OCI-M1 (cell line): ENCODE results near the gene MRPL36.

Source experiments
- DNase-seq: peaks from one replicate; lab custom pipeline; 2025; lab: John Stamatoyannopoulos, UW

MRPL36 gene

DNA sequence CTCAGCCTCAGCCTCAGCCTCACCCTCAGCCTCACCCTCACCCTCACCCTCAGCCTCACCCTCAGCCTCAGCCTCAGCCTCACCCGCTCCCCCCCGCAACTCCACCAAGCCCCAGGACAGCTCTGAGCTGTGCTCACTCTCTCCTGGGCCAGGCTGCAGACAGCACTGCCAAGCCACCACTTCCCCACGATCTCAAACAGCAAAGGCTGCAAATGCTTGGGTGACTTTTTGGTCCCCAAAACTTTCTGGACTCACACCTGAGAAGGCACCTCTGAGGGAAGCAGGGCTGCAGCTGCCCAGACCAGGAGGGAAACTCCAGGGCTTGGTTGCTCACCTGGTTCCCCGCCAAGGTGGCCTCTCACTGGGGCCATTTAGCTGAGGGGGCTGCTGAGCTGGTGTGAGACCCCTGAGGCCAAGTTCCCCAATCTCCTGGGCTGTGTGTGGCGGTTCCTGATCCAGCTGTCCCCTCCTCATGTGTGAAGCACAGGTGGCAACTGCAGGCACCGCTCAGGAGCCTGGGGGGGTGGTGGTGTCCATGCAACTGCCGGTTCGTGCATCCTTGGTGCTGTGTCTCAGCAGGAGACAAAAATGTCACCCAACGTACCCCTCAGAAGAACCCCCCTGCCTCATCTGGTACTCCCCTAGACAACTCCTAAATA, 17.8 kb downstream of the MRPL36 start:
- DNase-seq, result no peak

- DNase-seq, result no peak
Observed at GRCh38 chr5:1781107-1781506, 18.5 kb downstream of the MRPL36 start.

GRCh38 chr5:1780614-1780930, 19.1 kb downstream of the MRPL36 start:
- no peak for DNase-seq

GRCh38 chr5:1779782-1780613, 19.6 kb downstream of the MRPL36 start:
- no peak for DNase-seq

- no peak for DNase-seq
Observed at GRCh38 chr5:1779021-1779680, 20.5 kb downstream of the MRPL36 start.

DNA sequence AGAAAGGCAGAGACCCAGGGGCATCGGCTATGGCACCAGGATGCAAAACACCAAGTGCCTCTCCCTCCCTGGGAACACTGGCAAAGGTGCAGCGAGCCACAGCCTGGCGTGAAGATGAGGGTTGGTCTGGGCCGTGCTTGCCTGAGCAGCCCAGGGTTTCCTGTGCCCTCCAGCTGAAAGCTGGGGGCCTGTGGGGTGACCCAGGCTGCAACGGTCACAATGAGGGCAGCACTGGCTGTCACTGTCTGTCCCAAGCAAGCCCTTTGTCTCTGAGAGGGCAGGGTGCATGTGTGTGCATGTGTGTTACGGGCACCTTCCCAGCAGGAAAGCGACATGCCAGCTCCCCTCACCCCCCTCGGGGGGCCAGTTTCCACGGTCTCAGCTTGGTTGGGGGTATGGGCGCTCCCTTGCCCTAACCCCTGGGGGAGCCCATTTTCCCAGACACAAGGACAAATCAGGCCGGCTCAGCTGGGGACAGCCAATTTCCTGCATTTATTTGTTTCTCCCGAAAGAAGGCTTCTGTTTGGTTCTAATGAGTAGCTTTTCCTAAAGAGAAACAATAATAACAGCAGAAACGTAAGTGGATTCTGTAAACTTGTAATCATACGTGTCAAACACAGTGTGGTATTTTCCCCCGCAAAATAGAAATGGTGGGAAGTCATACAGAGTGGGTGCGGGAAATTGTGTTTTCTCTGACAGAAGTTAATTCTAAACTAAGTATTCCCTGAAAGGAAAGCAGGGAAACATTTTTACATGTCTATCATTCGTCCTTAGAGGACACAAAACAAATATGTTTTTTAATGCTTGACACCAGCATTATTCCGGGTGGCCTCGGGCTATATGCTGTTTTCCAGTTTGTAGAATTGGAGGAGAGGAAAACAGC, 21.3 kb downstream of the MRPL36 start:
- no peak for DNase-seq

GRCh38 chr5:1777281-1778137, 22.1 kb downstream of the MRPL36 start:
- DNase-seq, result no peak

GRCh38 chr5:1776831-1777230, 22.8 kb downstream of the MRPL36 start:
- DNase-seq, result no peak

DNA sequence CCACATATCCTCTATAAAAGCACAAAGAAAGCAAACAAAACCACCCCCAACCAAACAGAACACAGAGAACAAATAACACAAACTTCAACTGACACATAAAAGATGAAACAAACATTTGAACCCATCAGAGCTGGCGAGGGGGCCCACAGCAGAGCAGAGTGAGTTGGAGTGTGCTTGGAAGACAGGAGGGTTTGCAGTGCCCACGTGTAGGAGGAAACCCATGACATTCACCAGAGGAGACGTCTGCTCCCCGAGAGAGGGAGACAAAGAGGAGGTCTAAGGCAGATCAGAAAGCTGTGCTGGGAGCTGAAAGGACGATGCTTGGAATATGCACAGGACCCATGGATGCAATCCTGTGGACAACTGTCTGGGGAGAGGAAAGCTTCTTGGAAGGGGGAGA, 27.0 kb downstream of the MRPL36 start:
- peak; percentile 23 for DNase-seq

GRCh38 chr5:1771149-1772065, 28.2 kb downstream of the MRPL36 start:
- DNase-seq, result no peak

DNA sequence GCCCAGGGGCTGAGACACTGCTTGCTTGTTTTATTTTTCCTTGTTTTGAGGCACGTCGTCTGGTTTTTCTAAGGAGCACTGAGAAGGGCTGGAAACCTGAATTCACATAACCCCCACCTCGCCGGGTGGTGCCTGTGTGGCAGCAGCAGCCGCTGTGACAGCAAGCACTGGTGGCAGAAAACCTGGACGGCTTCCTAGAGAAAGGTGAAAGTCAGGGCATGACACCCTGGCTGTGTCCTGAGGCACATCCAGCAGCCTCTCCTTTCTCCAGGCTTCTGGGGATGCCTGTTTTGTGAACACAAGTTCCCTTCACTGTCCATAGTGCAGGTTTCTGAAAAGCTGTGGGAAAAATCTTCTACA, 29.2 kb downstream of the MRPL36 start:
- DNase-seq, result no peak

DNA sequence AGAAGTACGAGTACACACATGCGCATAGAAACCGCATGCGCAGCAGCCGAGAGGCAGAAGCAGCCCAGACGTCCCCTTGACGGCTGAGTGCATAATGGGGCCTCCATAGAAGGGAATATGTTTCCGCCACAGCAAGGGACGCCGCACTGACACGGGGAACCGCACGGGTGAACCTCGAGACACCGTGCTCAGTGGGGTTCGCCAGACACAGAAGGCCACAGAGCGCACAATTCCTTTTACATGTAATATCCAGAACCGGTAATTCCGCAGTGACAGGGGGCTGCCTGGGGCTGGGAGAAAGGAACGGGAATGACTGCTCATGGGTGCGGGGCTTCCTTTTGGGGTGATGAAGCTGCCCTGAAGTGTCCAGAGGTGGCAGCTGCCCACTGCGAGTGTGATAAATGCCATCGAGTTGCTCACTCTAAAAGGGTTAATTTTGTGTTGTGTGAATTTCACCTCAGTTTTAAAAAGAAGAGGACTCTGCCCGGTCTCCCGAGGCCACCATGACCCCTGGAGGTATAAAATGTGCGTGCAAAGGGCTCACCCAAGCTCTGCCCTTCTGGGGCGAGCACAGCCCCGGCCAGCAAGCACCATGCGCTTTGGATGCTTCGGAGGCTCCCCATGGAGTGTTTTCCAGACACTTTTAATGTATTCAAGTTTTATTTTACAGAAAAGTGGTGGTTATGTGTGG, 29.7 kb downstream of the MRPL36 start:
- DNase-seq, result no peak

DNA sequence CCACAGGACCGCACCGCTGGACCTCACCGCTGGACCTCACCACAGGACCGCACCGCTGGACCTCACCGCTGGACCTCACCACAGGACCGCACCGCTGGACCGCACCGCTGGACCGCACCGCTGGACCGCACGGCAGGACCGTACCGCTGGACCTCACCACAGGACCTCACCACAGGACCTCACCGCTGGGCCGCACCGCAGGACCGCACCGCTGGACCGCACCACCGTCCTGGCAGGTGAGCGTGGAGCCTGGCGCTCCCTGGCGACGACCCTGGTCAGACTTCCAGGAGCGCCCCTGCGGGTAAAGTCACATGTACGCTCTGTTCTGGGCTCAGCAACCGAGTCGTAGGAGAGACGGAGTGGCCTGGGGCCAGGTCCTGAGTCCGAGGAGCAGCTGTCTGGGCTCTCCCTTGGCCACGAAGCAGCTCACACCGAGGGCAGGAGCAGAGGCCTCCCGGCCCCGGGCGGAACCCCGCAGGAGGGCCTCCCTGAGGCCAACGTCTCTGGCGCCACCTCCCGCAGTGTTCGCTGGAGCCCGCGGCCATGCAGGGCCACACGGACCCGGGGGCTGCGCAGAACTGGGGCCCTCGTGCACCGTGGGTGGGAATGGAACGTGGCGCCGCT, 30.5 kb downstream of the MRPL36 start:
- DNase-seq, result no peak

- DNase-seq, result no peak
Observed at GRCh38 chr5:1768283-1769000, 31.2 kb downstream of the MRPL36 start.

GRCh38 chr5:1767524-1768282, 31.9 kb downstream of the MRPL36 start:
- DNase-seq, result no peak

DNA sequence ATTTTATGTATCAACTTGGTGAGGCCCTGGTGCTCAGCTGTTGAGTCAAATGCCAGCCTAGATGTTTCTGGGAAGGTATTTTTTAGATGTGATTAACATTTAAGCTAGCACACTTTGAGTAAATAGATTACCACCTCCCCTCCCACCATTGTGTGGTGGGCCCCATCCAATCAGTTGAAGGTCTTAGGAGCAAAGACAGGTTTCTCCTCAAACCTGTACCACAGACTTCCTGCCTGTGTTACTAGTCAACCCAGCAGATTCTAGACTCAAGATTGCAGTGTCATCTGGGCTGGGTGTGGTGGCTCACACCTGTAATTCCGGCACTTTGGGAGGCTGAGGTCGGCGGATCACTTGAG, 33.8 kb downstream of the MRPL36 start:
- DNase-seq, result no peak

DNA sequence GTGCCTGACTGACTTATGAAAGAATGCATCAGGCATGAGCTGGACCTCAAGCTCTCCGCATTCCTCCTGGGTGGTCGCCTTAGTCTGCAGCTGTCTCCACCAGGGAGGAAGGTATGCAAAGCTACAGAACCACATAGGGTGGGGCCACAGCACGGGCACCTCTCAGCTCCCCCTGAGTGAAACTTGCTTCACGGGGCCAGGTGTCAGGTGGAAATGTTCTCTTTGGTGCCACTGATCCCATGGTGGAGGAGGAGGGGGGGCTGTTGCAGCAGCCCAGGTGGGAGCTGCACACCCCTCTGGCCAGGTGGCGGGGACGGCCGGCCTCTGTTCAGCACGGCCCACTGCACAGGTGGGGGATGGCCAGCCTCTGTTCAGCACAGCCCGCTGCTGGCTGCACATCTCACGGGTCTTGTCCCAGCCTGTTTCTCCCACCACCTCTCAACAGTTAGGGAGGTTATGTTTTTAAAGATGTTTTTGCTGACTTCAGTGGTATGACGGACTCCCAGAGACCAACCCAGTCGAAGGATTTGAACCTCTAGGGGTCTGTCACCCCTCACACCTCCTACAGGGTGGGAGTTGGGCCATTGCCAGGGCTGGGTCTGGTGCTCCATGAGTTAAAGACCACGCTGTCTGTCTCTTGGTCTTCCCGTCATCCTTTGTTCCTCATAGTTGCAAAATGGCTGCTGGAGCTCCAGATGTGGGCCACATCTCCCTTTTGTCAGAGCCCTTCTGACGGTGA, 34.3 kb downstream of the MRPL36 start:
- no peak for DNase-seq
